ENCODE results near the gene SIRPB1.

GRCh38 chr20:1579488-1579887 lies 40.3 kb downstream of the SIRPB1 start:
- TF ChIP-seq CTCF (IDR thresholded peaks at IDR 0.05) (no peak), POLR2A (IDR thresholded peaks at IDR 0.05) (no peak)
